GM12878 (cell line): Measurements from ENCODE around the gene SRP14.

Experiments used
- CHD4 ChIP-seq: fragments of 200-600 bp; sonication (generic); IDR thresholded peaks from 2 replicates; pipeline ENCODE4 v1.6.1; 2016; ENCODE audit warnings: mild to moderate bottlenecking
- POLR2A ChIP-seq: IDR thresholded peaks from 2 replicates; pipeline ENCODE4 v1.6.1; 2011; ENCODE audit warnings: low read depth, mild to moderate bottlenecking, low read length
- SP1 ChIP-seq: IDR thresholded peaks from one replicate; pipeline ENCODE4 v1.6.1; 2011; ENCODE audit warnings: low read depth, low read length
- SUZ12 ChIP-seq: fragments of 200-600 bp; sonication (generic); IDR thresholded peaks from one replicate; pipeline ENCODE4 v1.6.1; 2018; ENCODE audit warnings: antibody characterized with exemption, mild to moderate bottlenecking; ENCODE audit not compliant: unreplicated experiment
- TF ChIP-seq, protein P1 (sequence below), 3 experiments: IDR thresholded peaks in 2 of 3; conservative IDR thresholded peaks in 1 of 3; 2 replicates each; pipeline ENCODE4 v1.5.1; 2011; ENCODE audit warnings: low read depth in 3 of 3, low read length in 3 of 3, mild to moderate bottlenecking in 3 of 3, control low read depth in 2 of 3, moderate library complexity in 2 of 3, inconsistent platforms in 1 of 3, mixed read lengths in 1 of 3; ENCODE audit not compliant: control insufficient read depth in 2 of 3, insufficient read depth in 1 of 3; ENCODE audit errors: extremely low read depth in 1 of 3

DNA sequence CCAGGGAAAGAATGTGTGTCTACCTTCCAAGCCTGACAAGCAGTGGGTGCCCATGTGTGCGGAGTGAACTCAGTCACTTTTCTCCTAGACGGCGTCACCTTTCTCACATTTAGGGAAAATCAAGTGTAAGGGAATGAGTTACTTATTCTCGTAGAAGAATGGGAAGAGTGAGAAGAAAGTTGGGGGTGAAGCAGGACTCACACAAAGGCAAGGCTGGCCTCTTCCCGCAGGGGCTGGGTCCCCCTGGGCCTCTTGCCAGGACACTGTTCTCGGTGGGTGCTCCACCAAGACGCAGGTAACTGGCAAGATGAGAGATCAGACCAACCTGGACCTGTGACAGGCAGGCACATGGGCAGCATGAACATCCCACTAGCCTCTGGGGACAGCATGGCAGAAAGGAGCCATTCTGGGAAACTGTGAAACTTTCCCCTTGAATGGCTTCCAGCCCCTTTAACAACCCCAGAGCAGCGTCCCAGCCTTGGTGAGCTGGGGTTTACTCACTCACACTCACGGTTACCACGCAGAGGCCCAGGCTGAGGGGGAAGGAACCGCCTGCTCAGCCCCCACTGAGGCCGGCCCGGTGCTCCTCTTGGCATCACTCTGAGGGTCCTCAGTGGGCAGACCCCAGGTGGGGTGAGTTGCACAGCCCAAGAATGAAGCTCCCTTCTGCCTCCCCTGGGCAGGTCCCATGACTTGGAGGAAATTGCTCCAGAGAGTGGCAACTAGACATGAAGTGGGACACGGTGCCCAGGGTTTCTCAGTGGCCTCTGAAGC lies 15.0 kb upstream of the SRP14 start:
- TF ChIP-seq SUZ12 (no peak), CHD4 (peak; percentile 92; the same call in 1 of the 2 replicates), POLR2A (no peak), SP1 (no peak)
- TF ChIP-seq, protein P1, sequence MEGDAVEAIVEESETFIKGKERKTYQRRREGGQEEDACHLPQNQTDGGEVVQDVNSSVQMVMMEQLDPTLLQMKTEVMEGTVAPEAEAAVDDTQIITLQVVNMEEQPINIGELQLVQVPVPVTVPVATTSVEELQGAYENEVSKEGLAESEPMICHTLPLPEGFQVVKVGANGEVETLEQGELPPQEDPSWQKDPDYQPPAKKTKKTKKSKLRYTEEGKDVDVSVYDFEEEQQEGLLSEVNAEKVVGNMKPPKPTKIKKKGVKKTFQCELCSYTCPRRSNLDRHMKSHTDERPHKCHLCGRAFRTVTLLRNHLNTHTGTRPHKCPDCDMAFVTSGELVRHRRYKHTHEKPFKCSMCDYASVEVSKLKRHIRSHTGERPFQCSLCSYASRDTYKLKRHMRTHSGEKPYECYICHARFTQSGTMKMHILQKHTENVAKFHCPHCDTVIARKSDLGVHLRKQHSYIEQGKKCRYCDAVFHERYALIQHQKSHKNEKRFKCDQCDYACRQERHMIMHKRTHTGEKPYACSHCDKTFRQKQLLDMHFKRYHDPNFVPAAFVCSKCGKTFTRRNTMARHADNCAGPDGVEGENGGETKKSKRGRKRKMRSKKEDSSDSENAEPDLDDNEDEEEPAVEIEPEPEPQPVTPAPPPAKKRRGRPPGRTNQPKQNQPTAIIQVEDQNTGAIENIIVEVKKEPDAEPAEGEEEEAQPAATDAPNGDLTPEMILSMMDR (IDR thresholded peaks at IDR 0.05 in 2 of 3, conservative IDR thresholded peaks at IDR 0.05 in 1 of 3; ENCODE audit: control insufficient read depth in 2 of 3, extremely low read depth in 1 of 3, insufficient read depth in 1 of 3, low read depth in 3 of 3, low read length in 3 of 3): no peak
